HCT116 (cell line): ENCODE measurements around the gene IL25. TPM values are rescaled to one million over a fixed set of nuclear protein-coding genes. Genes with fewer than 3 reads are reported as not detected.

Source experiments
- ATAC-seq: fragments of 200-7000 bp; cut with Tn5 transposase; 2 replicates; pipeline ENCODE4 v1.9.1; 2020; ENCODE audit warnings: mild to moderate bottlenecking, moderate library complexity
- BruUV-seq: library from RNA; stranded (reverse); fragments of 400-500 nt; replicated peaks from 2 replicates; lab custom pipeline; 2021; lab: Mats Ljungman, UMichigan
- CTCF ChIA-PET: fragments of 300-600 bp; sonication (Branson Sonifier 250); formaldehyde crosslinking; loops from one replicate; lab custom pipeline; 2021; ENCODE audit warnings: antibody characterized with exemption; lab: Charles Lee
- POLR2A ChIA-PET: fragments of 300-600, 350-600 bp; sonication (Branson Sonifier 250); formaldehyde crosslinking; loops from one replicate; lab custom pipeline; 2021; ENCODE audit warnings: antibody characterized with exemption; lab: Charles Lee
- RAD21 ChIA-PET, 2 experiments: fragments of 300-600 bp; sonication (Branson Sonifier 250); formaldehyde crosslinking; loops; one replicate each; lab custom pipeline; 2023; ENCODE audit warnings: low total read pairs in 2 of 2; ENCODE audit not compliant: uncharacterized antibody in 2 of 2, unreplicated experiment in 2 of 2, low non-redundant PET in 1 of 2; lab: Charles Lee
- DNase-seq: peaks from one replicate; pipeline ENCODE4 v3.0.0-alpha.2; 2010; ENCODE audit warnings: low read depth, low spot score
- H2AFZ ChIP-seq: fragments of 200-600 bp; shearing (Covaris generic), sonication (generic); 2 replicates; pipeline ENCODE4 v1.6.1; 2017; ENCODE audit warnings: low read depth, mixed run types, mixed read lengths, antibody characterized with exemption, low read length; ENCODE audit not compliant: poor library complexity, severe bottlenecking
- H3K27ac ChIP-seq: 2 replicates; pipeline ENCODE4 v1.5.1; 2012; ENCODE audit warnings: low read depth, low read length
- H3K27me3 ChIP-seq: fragments of 200-600 bp; sonication (generic); 2 replicates; pipeline ENCODE4 v1.6.1; 2016; ENCODE audit warnings: mixed run types, low read length, mixed read lengths; ENCODE audit not compliant: insufficient read depth
- H3K36me3 ChIP-seq, 2 experiments: fragments of 200-500 bp in 1 of 2; fragments of 200-600 bp in 1 of 2; sonication (Bioruptor generic) in 1 of 2; sonication (generic) in 1 of 2; 2 replicates each; pipeline versions ENCODE4 v1.5.1 to v1.6.1; 2014 to 2016; ENCODE audit warnings: low read length in 2 of 2, inconsistent platforms in 1 of 2, mixed read lengths in 1 of 2, mixed run types in 1 of 2; ENCODE audit not compliant: insufficient read depth in 2 of 2, control insufficient read depth in 1 of 2
- H3K4me1 ChIP-seq, 2 experiments: fragments of 200-600 bp in 1 of 2; sonication (generic) in 1 of 2; 2 replicates each; pipeline versions ENCODE4 v1.5.1 to v1.6.1; 2012 to 2017; ENCODE audit warnings: low read length in 2 of 2, inconsistent platforms in 1 of 2, mild to moderate bottlenecking in 1 of 2, mixed read lengths in 1 of 2, mixed run types in 1 of 2, moderate library complexity in 1 of 2; ENCODE audit not compliant: insufficient read depth in 2 of 2, control insufficient read depth in 1 of 2
- H3K4me2 ChIP-seq: fragments of 200-600 bp; sonication (generic); 2 replicates; pipeline ENCODE4 v1.6.1; 2017; ENCODE audit warnings: mixed run types, low read length, mixed read lengths
- H3K4me3 ChIP-seq, 2 experiments: fragments of 200-600 bp in 1 of 2; sonication (generic) in 1 of 2; replicated peaks in 1 of 2; 2 replicates each; pipeline ENCODE4 v1.5.1; 2011 to 2016; ENCODE audit warnings: low read length in 2 of 2, control low read depth in 1 of 2, low read depth in 1 of 2, mild to moderate bottlenecking in 1 of 2, mixed read lengths in 1 of 2, mixed run types in 1 of 2
- H3K79me2 ChIP-seq: fragments of 200-600 bp; sonication (generic); 2 replicates; pipeline ENCODE4 v1.6.1; 2017; ENCODE audit warnings: mild to moderate bottlenecking, mixed run types, low read length, moderate library complexity, mixed read lengths; ENCODE audit not compliant: insufficient read depth
- H3K9ac ChIP-seq: fragments of 200-600 bp; sonication (generic); 2 replicates; pipeline ENCODE4 v1.6.1; 2016; ENCODE audit warnings: low read length, mixed read lengths
- H3K9me2 ChIP-seq: fragments of 200-600 bp; sonication (generic), shearing (Covaris generic); 2 replicates; pipeline ENCODE4 v1.6.1; 2017; ENCODE audit warnings: mixed run types, mild to moderate bottlenecking, moderate library complexity; ENCODE audit not compliant: insufficient read depth
- H3K9me3 ChIP-seq, 2 experiments: fragments of 200-500 bp in 1 of 2; fragments of 200-600 bp in 1 of 2; sonication (Bioruptor generic) in 1 of 2; sonication (generic) in 1 of 2; 2 replicates each; pipeline ENCODE4 v1.6.1; 2014 to 2017; ENCODE audit warnings: low read length in 2 of 2, mixed read lengths in 2 of 2, inconsistent platforms in 1 of 2, low read depth in 1 of 2, mild to moderate bottlenecking in 1 of 2, mixed run types in 1 of 2, moderate library complexity in 1 of 2; ENCODE audit not compliant: control insufficient read depth in 1 of 2, insufficient read depth in 1 of 2
- H4K20me1 ChIP-seq: fragments of 200-600 bp; sonication (generic), shearing (Covaris generic); 2 replicates; pipeline ENCODE4 v1.6.1; 2017; ENCODE audit warnings: mixed run types, mild to moderate bottlenecking, moderate library complexity; ENCODE audit not compliant: insufficient read depth
- CBX3 ChIP-seq: IDR thresholded peaks from 2 replicates; pipeline ENCODE4 v1.6.1; 2012; ENCODE audit warnings: low read depth
- CEBPB ChIP-seq: IDR thresholded peaks from 2 replicates; pipeline ENCODE4 v1.6.1; 2012; ENCODE audit warnings: low read depth
- CTCF ChIP-seq, 3 experiments: fragments of 200-600 bp in 1 of 3; sonication (generic) in 1 of 3; IDR thresholded peaks in 2 of 3; conservative IDR thresholded peaks in 1 of 3; 2 replicates each; pipeline ENCODE4 v1.5.1; 2012 to 2017; ENCODE audit warnings: low read depth in 2 of 3, low read length in 2 of 3, antibody characterized with exemption in 1 of 3, borderline replicate concordance in 1 of 3, control low read depth in 1 of 3, mild to moderate bottlenecking in 1 of 3, mixed read lengths in 1 of 3, mixed run types in 1 of 3, moderate library complexity in 1 of 3; ENCODE audit not compliant: insufficient read depth in 1 of 3
- EGR1 ChIP-seq: IDR thresholded peaks from 2 replicates; pipeline ENCODE4 v1.6.1; 2012; ENCODE audit warnings: low read depth
- EZH2phosphoT487 ChIP-seq: fragments of 200-600 bp; IDR thresholded peaks from 2 replicates; pipeline ENCODE4 v1.6.1; 2018; ENCODE audit warnings: antibody characterized with exemption, borderline replicate concordance
- POLR2AphosphoS5 ChIP-seq: IDR thresholded peaks from 2 replicates; pipeline ENCODE4 v1.6.1; 2011; ENCODE audit warnings: mild to moderate bottlenecking, low read depth, low read length, moderate library complexity
- RAD21 ChIP-seq: IDR thresholded peaks from 2 replicates; pipeline ENCODE4 v1.6.1; 2012; ENCODE audit warnings: low read depth, mild to moderate bottlenecking
- SIN3A ChIP-seq: IDR thresholded peaks from 2 replicates; pipeline ENCODE4 v1.6.1; 2012; ENCODE audit warnings: low read depth
- SP1 ChIP-seq: IDR thresholded peaks from 2 replicates; pipeline ENCODE4 v1.6.1; 2012; ENCODE audit warnings: low read depth
- SRF ChIP-seq: IDR thresholded peaks from 2 replicates; pipeline ENCODE4 v1.6.1; 2012; ENCODE audit warnings: low read depth
- TCF7L2 ChIP-seq: IDR thresholded peaks from 2 replicates; pipeline ENCODE4 v1.7.0; 2011; ENCODE audit warnings: borderline replicate concordance, inconsistent platforms; ENCODE audit not compliant: insufficient read depth, insufficient read length; ENCODE audit errors: extremely low read depth
- ZFX ChIP-seq: fragments of 450-650 bp; IDR thresholded peaks from 2 replicates; pipeline ENCODE4 v1.6.1; 2017
- ZNF274 ChIP-seq: fragments of 200-500 bp; sonication (Bioruptor generic); IDR thresholded peaks from 2 replicates; pipeline ENCODE4 v1.6.1; 2014; ENCODE audit warnings: mild to moderate bottlenecking, low read depth, low read length, inconsistent platforms
- intact Hi-C: fragments of 100-400 bp; cut with micrococcal nuclease; formaldehyde crosslinking; loops from 2 replicates; pipeline ENCODE4 v1.10.0; 2022
- total RNA-seq: library from RNA; stranded (reverse); gene quantifications from one replicate; pipeline ENCODE4 v1.2.1, GENCODE V29; 2021; ENCODE audit not compliant: unreplicated experiment

Gene IL25
- total RNA-seq, 1 experiment from 2014 or later: not detected

GRCh38 chr14:23358553-23359166, 13.9 kb upstream of the IL25 start (continued):
- no peak for TF ChIP-seq EGR1
- no peak for TF ChIP-seq SIN3A
- no peak for TF ChIP-seq SP1

- Histone ChIP-seq H4K20me1 (no peaks in the 10 kb centered on the region), H3K27me3 (0 out of 2 replicates have a peak, but pooled peaks cover 3% of the 10 kb centered on the region), H3K9ac (no peak overlapping the region), H2AFZ (no peak overlapping the region), H3K79me2 (no peaks in the 10 kb centered on the region), H3K4me1 (no peaks in the 10 kb centered on the region), H3K9me2 (no peaks in the 10 kb centered on the region), H3K4me3 (no peak overlapping the region), H3K4me2 (no peak overlapping the region), H3K27ac (no peak overlapping the region), H3K9me3 (no peaks in the 10 kb centered on the region), H3K36me3 (no peaks in the 10 kb centered on the region)
- no peak for ATAC-seq
- DNase-seq: no peak
- intact Hi-C loops: no loop called here
- ChIA-PET RAD21 (no interaction called here), CTCF (interaction anchor here (0.6 to 1.7 kb wide), 2 partner anchors 21 to 537 kb away, joined by 3 to 10 read pairs; no protein-coding TSS in a partner anchor), POLR2A (no interaction called here)
- TF ChIP-seq CTCF (IDR thresholded peaks at IDR 0.05 in 2 of 3, conservative IDR thresholded peaks at IDR 0.05 in 1 of 3; ENCODE audit: borderline replicate concordance in 1 of 3, insufficient read depth in 1 of 3, low read depth in 2 of 3, low read length in 2 of 3) (no peak), ZFX (no peak), CBX3 (no peak), EZH2phosphoT487 (no peak), RAD21 (no peak), TCF7L2 (no peak), ZNF274 (no peak), POLR2AphosphoS5 (no peak), CEBPB (no peak), SRF (no peak)
- BruUV-seq: no TSS peak
These were observed 13.4 kb upstream of the IL25 start for GRCh38 chr14:23359167-23359626.
